Tibial artery (tissue), 4 donors: ENCODE data around the gene SEPTIN2.

ENCODE experiments used
- DNase-seq, 2 donors: peaks; one replicate each; pipeline ENCODE4 v3.0.0-alpha.2; 2019
- H3K27ac ChIP-seq, 2 donors: fragments of 200-600 bp; sonication (generic) in 1 of 2; 1 replicate in 1 of 2; 2 replicates in 1 of 2; pipeline ENCODE4 v1.5.1; 2018 to 2019; ENCODE audit warnings: mild to moderate bottlenecking in 1 of 2
- H3K27me3 ChIP-seq, 2 donors: fragments of 200-600 bp; sonication (generic) in 1 of 2; one replicate each; pipeline versions ENCODE4 v1.5.1 to v1.6.0; 2016 to 2019
- H3K36me3 ChIP-seq, 3 donors: fragments of 200-600 bp; sonication (generic) in 2 of 3; one replicate each; pipeline ENCODE4 v1.5.1; 2016 to 2019; ENCODE audit warnings: mild to moderate bottlenecking in 2 of 3
- H3K4me1 ChIP-seq, 4 donors: fragments of 200-600 bp; sonication (generic) in 2 of 4; 1 replicate in 3 of 4; 2 replicates in 1 of 4; pipeline ENCODE4 v1.5.1; 2016 to 2019
- H3K4me3 ChIP-seq, 2 donors: fragments of 200-600 bp; sonication (generic) in 1 of 2; 1 replicate in 1 of 2; 2 replicates in 1 of 2; pipeline ENCODE4 v1.5.1; 2018 to 2019; ENCODE audit warnings: mild to moderate bottlenecking in 2 of 2
- H3K9me3 ChIP-seq, 3 donors: fragments of 200-600 bp; sonication (generic) in 1 of 3; one replicate each; pipeline ENCODE4 v1.5.1; 2016 to 2019
- intact Hi-C: fragments of 100-400 bp; cut with DNase I; formaldehyde crosslinking; loops from one replicate; pipeline ENCODE4 v1.15.0; 2023; ENCODE audit warnings: low total_unique reads
- TF ChIP-seq, protein P1 (sequence below), 2 experiments: fragments of 200-600 bp in 1 of 2; fragments of 450-650 bp in 1 of 2; IDR thresholded peaks; one replicate each; pipeline ENCODE4 v1.5.1; 2017 to 2019; ENCODE audit warnings: antibody characterized with exemption in 2 of 2, mild to moderate bottlenecking in 1 of 2, moderate library complexity in 1 of 2

The SEPTIN2 gene

DNA sequence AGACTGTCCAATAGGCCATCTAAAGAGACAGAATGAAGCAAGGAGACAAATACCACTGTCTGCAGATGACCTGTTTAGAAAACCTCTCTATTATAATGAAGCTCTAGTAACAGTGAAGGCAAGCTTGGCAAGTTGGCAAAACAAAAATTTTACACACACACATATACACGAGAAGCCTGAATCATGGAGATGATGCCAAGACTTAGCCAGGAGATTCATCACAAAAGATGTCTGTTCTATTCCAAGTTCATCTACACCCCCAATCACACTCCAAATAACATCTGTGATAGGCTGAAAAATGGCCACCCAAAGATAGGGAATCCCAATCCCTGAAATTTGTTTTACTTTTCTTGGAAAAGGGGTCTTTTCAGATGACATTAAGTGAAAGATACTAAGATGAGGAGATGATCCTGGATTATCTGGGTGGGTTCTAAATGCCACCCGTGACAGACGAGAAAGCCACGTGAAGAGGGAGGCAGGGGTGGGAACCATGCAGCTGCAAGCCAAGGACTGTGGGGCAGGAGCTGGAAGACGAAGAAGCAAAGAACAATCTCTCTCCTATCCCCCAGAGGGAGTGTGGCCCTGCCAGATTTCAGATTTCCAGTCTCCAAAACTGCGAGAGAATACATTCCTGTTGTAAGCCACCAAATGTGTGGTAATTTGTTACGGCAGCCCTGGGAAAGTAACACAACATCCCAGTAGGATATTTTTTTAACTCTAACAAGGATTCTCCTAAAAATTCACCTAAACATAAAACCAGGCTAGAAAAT lies 20.2 kb upstream of the SEPTIN2 start:
- intact Hi-C loops: no loop called here
- H3K9me3 ChIP-seq: no peaks in the 10 kb centered on the region
- H3K36me3 ChIP-seq: peaks cover 0 to 9% (median 3%) of the 10 kb centered on the region in 3 donors
- H3K27ac ChIP-seq: no peak overlapping the region
- no peak overlapping the region for H3K4me3 ChIP-seq
- no peak for DNase-seq
- H3K27me3 ChIP-seq: no peaks in the 10 kb centered on the region
- H3K4me1 ChIP-seq: peaks cover 0 to 4% (median 0%) of the 10 kb centered on the region in 4 donors
- TF ChIP-seq, protein P1, sequence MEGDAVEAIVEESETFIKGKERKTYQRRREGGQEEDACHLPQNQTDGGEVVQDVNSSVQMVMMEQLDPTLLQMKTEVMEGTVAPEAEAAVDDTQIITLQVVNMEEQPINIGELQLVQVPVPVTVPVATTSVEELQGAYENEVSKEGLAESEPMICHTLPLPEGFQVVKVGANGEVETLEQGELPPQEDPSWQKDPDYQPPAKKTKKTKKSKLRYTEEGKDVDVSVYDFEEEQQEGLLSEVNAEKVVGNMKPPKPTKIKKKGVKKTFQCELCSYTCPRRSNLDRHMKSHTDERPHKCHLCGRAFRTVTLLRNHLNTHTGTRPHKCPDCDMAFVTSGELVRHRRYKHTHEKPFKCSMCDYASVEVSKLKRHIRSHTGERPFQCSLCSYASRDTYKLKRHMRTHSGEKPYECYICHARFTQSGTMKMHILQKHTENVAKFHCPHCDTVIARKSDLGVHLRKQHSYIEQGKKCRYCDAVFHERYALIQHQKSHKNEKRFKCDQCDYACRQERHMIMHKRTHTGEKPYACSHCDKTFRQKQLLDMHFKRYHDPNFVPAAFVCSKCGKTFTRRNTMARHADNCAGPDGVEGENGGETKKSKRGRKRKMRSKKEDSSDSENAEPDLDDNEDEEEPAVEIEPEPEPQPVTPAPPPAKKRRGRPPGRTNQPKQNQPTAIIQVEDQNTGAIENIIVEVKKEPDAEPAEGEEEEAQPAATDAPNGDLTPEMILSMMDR (IDR thresholded peaks at IDR 0.05): no peak

GRCh38 chr2:241296767-241297166 lies 19.0 kb upstream of the SEPTIN2 start:
- TF ChIP-seq, protein P1 (IDR thresholded peaks at IDR 0.05): no peak
- H3K4me1 ChIP-seq: peaks cover 0 to 4% (median 2%) of the 10 kb centered on the region in 4 donors
- intact Hi-C loops: no loop called here
- H3K4me3 ChIP-seq: no peak overlapping the region
- H3K9me3 ChIP-seq: no peaks in the 10 kb centered on the region
- DNase-seq: no peak
- H3K36me3 ChIP-seq: peaks cover 0 to 9% (median 3%) of the 10 kb centered on the region in 3 donors
- H3K27ac ChIP-seq: no peak overlapping the region
- no peaks in the 10 kb centered on the region for H3K27me3 ChIP-seq

DNA sequence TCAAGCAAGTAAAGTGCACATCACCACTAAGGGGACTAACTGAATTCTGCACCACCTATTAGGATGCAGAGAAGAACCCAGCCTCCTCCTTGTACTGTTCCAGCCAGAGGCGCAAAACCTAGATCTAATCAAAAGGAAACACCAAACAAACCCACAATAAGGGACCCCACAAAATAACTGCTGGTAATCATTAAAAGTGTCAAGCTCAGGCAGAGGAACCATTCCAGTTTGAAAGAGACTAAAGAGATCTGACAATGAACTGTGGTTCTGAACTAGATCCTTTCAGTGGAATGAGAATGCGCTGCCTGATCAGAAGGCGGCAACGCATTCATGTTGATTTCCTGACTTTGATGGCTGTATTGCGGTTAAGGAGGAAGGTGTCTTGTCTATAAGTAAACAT lies 17.1 kb upstream of the SEPTIN2 start:
- peaks cover 0 to 9% (median 3%) of the 10 kb centered on the region in 3 donors for H3K36me3 ChIP-seq
- no peaks in the 10 kb centered on the region for H3K9me3 ChIP-seq
- H3K27ac ChIP-seq: no peak overlapping the region
- intact Hi-C loops: no loop called here
- no peak for DNase-seq
- TF ChIP-seq, protein P1 (IDR thresholded peaks at IDR 0.05): no peak
- H3K4me3 ChIP-seq: no peak overlapping the region
- peaks cover 0 to 15% (median 4%) of the 10 kb centered on the region in 4 donors for H3K4me1 ChIP-seq
- H3K27me3 ChIP-seq: no peaks in the 10 kb centered on the region

- TF ChIP-seq, protein P1 (IDR thresholded peaks at IDR 0.05): no peak
- DNase-seq: no peak
- H3K27ac ChIP-seq: no peak overlapping the region
- peaks cover 0 to 9% (median 3%) of the 10 kb centered on the region in 3 donors for H3K36me3 ChIP-seq
- intact Hi-C loops: no loop called here
- no peaks in the 10 kb centered on the region for H3K27me3 ChIP-seq
- no peak overlapping the region for H3K4me3 ChIP-seq
- no peaks in the 10 kb centered on the region for H3K9me3 ChIP-seq
- H3K4me1 ChIP-seq: peaks cover 0 to 18% (median 4%) of the 10 kb centered on the region in 4 donors
Observed at GRCh38 chr2:241300000-241300399, 15.7 kb upstream of the SEPTIN2 start.

DNA sequence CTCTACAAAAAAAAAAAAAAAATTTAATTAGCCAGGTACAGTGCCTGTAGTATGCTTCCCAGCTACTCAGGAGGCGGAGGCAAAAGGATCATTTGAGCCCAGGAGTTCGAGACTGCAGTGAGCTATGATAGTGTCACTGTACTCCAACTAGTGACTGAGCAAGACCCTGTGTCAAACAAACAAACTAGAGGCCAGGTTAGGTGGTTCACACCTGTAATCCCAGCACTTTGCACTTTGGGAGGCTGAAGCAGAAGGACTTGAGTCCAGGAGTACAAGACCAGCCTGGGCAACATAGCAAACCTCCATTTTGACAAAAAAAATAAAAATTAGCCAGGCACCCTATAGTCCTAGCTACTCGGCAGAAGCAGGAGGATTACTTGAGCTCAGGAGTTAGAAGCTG lies 13.6 kb upstream of the SEPTIN2 start:
- H3K27ac ChIP-seq: no peak overlapping the region
- TF ChIP-seq, protein P1 (IDR thresholded peaks at IDR 0.05): no peak
- intact Hi-C loops: no loop called here
- H3K9me3 ChIP-seq: no peaks in the 10 kb centered on the region
- no peak for DNase-seq
- peaks cover 0 to 6% (median 3%) of the 10 kb centered on the region in 3 donors for H3K36me3 ChIP-seq
- no peaks in the 10 kb centered on the region for H3K27me3 ChIP-seq
- no peak overlapping the region for H3K4me3 ChIP-seq
- H3K4me1 ChIP-seq: peaks cover 0 to 18% (median 4%) of the 10 kb centered on the region in 4 donors
